Neural cell (in vitro differentiated cells): Measurements from ENCODE around the gene PER2. TPM values are rescaled to one million over a fixed set of nuclear protein-coding genes. Genes with fewer than 3 reads are reported as not detected.

Source experiments
- H2AFZ ChIP-seq: fragments of 200-600, 300-800 bp; sonication (generic), shearing (Covaris generic); 2 replicates; pipeline ENCODE4 v1.6.0; 2014; ENCODE audit warnings: low read depth, mild to moderate bottlenecking, antibody characterized with exemption, low read length, moderate library complexity
- H3F3A ChIP-seq: fragments of 200-600 bp; shearing (Covaris generic); 2 replicates; pipeline ENCODE4 v1.6.1; 2016; ENCODE audit warnings: mild to moderate bottlenecking, moderate library complexity, mixed read lengths, antibody characterized with exemption, low read length; ENCODE audit not compliant: insufficient read depth, poor library complexity, severe bottlenecking
- H3K27ac ChIP-seq: fragments of 200-600, 300-800 bp; sonication (generic), shearing (Covaris generic); 2 replicates; pipeline ENCODE4 v1.5.1; 2014; ENCODE audit warnings: mild to moderate bottlenecking, low read length, moderate library complexity
- H3K27me3 ChIP-seq: fragments of 300-800, 200-600 bp; sonication (generic), shearing (Covaris generic); 2 replicates; pipeline ENCODE4 v1.6.0; 2014; ENCODE audit warnings: mild to moderate bottlenecking, low read depth, low read length, moderate library complexity; ENCODE audit not compliant: insufficient read depth
- H3K36me3 ChIP-seq: fragments of 300-800, 200-600 bp; sonication (generic), shearing (Covaris generic); 2 replicates; pipeline ENCODE4 v1.5.1; 2014; ENCODE audit warnings: mild to moderate bottlenecking, antibody characterized with exemption, low read length, moderate library complexity; ENCODE audit not compliant: insufficient read depth
- H3K4me2 ChIP-seq: fragments of 300-800, 200-600 bp; sonication (generic), shearing (Covaris generic); 2 replicates; pipeline ENCODE4 v1.6.0; 2014; ENCODE audit warnings: mild to moderate bottlenecking, low read length
- H3K4me3 ChIP-seq: fragments of 300-800, 200-600 bp; sonication (generic), shearing (Covaris generic); 2 replicates; pipeline ENCODE4 v1.5.1; 2014; ENCODE audit warnings: mild to moderate bottlenecking, low read length, moderate library complexity
- H3K79me2 ChIP-seq: fragments of 200-600 bp; shearing (Covaris generic); replicated peaks from 2 replicates; pipeline ENCODE4 v1.6.0; 2014; ENCODE audit warnings: mild to moderate bottlenecking, low read length, moderate library complexity; ENCODE audit not compliant: insufficient read depth
- H3K9ac ChIP-seq: fragments of 300-800, 200-600 bp; sonication (generic), shearing (Covaris generic); 2 replicates; pipeline ENCODE4 v1.6.1; 2016; ENCODE audit warnings: mild to moderate bottlenecking, low read length, mixed read lengths
- H3K9me2 ChIP-seq: fragments of 200-600 bp; shearing (Covaris generic); 2 replicates; pipeline ENCODE4 v1.6.1; 2016; ENCODE audit warnings: mild to moderate bottlenecking, low read length, mixed read lengths; ENCODE audit not compliant: insufficient read depth
- H3K9me3 ChIP-seq: fragments of 200-600, 300-800 bp; sonication (generic), shearing (Covaris generic); 2 replicates; pipeline ENCODE4 v1.6.1; 2016; ENCODE audit warnings: mild to moderate bottlenecking, mixed run types, low read length, moderate library complexity, mixed read lengths
- H4K20me1 ChIP-seq: fragments of 200-600 bp; shearing (Covaris generic); 2 replicates; pipeline ENCODE4 v1.6.1; 2016; ENCODE audit warnings: mild to moderate bottlenecking, mixed run types; ENCODE audit not compliant: insufficient read depth
- CTCF ChIP-seq: fragments of 450-650 bp; IDR thresholded peaks from 2 replicates; pipeline ENCODE4 v1.5.1; 2014; ENCODE audit warnings: antibody characterized with exemption, mild to moderate bottlenecking, moderate library complexity; ENCODE audit not compliant: poor library complexity, severe bottlenecking
- EP300 ChIP-seq: fragments of 450-650 bp; conservative IDR thresholded peaks from 2 replicates; pipeline ENCODE4 v1.6.1; 2014; ENCODE audit warnings: antibody characterized with exemption, mild to moderate bottlenecking, moderate library complexity; ENCODE audit not compliant: poor library complexity, severe bottlenecking
- EZH2 ChIP-seq: fragments of 200-600, 300-800 bp; shearing (Covaris generic), sonication (generic); IDR thresholded peaks from 2 replicates; pipeline ENCODE4 v1.6.1; 2014; ENCODE audit warnings: antibody characterized with exemption, low read length, borderline replicate concordance, mild to moderate bottlenecking; ENCODE audit not compliant: insufficient read depth, poor library complexity, severe bottlenecking
- MXI1 ChIP-seq: fragments of 450-650 bp; conservative IDR thresholded peaks from 2 replicates; pipeline ENCODE4 v1.6.1; 2014; ENCODE audit warnings: antibody characterized with exemption, mild to moderate bottlenecking; ENCODE audit not compliant: poor library complexity, severe bottlenecking
- POLR2AphosphoS5 ChIP-seq: IDR thresholded peaks from 2 replicates; pipeline ENCODE4 v1.6.1; 2012
- RAD21 ChIP-seq: fragments of 450-650 bp; conservative IDR thresholded peaks from 2 replicates; pipeline ENCODE4 v1.6.1; 2014; ENCODE audit warnings: antibody characterized with exemption, mild to moderate bottlenecking, moderate library complexity
- REST ChIP-seq: IDR thresholded peaks from 2 replicates; pipeline ENCODE4 v1.6.1; 2012; ENCODE audit warnings: borderline replicate concordance
- SMC3 ChIP-seq: fragments of 450-650 bp; conservative IDR thresholded peaks from 2 replicates; pipeline ENCODE4 v1.6.1; 2014; ENCODE audit warnings: antibody characterized with exemption, mild to moderate bottlenecking, moderate library complexity; ENCODE audit not compliant: poor library complexity
- TAF1 ChIP-seq: IDR thresholded peaks from 2 replicates; pipeline ENCODE4 v1.6.1; 2012; ENCODE audit warnings: low read depth
- polyA plus RNA-seq: library from polyadenylated mRNA; depleted of rRNA; stranded (reverse); fragments of >200 nt; gene quantifications from 2 replicates; pipeline ENCODE4 v1.2.3, GENCODE V29; 2014

Gene PER2
- polyA plus RNA-seq, 1 donor from 2014 or later = 3.2 TPM

GRCh38 chr2:238264072-238264460 lies 24.3 kb downstream of the PER2 start:
- no peaks in the 10 kb centered on the region for H3K9me2 ChIP-seq
- no peak overlapping the region for H3K4me3 ChIP-seq
- no peak overlapping the region for H3K4me2 ChIP-seq
- H3K9me3 ChIP-seq = no peaks in the 10 kb centered on the region
- H3K9ac ChIP-seq = no peak overlapping the region
- H3K27ac ChIP-seq = no peak overlapping the region
- no peaks in the 10 kb centered on the region for H3F3A ChIP-seq
- TF ChIP-seq REST (no peak), EP300 (no peak), SMC3 (no peak), EZH2 (no peak), TAF1 (no peak), RAD21 (no peak), MXI1 (no peak)
- no peak overlapping the region for H2AFZ ChIP-seq
- H3K79me2 ChIP-seq = no peaks in the 10 kb centered on the region
- H3K36me3 ChIP-seq = no peaks in the 10 kb centered on the region
- H4K20me1 ChIP-seq = no peaks in the 10 kb centered on the region
- no peaks in the 10 kb centered on the region for H3K27me3 ChIP-seq

GRCh38 chr2:238263204-238264071 lies 25.0 kb downstream of the PER2 start:
- H3K36me3 ChIP-seq = no peaks in the 10 kb centered on the region
- no peak overlapping the region for H3K4me3 ChIP-seq
- TF ChIP-seq MXI1 (peak; percentile 41), TAF1 (no peak), RAD21 (peak; percentile 91), REST (no peak), CTCF (peak; percentile 89), EZH2 (no peak), SMC3 (peak; percentile 89), POLR2AphosphoS5 (no peak), EP300 (no peak)
- H4K20me1 ChIP-seq = no peaks in the 10 kb centered on the region
- no peak overlapping the region for H3K27ac ChIP-seq
- no peaks in the 10 kb centered on the region for H3K9me3 ChIP-seq
- H3K79me2 ChIP-seq = no peaks in the 10 kb centered on the region
- H3K9ac ChIP-seq = no peak overlapping the region
- H2AFZ ChIP-seq = no peak overlapping the region
- no peaks in the 10 kb centered on the region for H3K27me3 ChIP-seq
- no peaks in the 10 kb centered on the region for H3K9me2 ChIP-seq
- no peak overlapping the region for H3K4me2 ChIP-seq
- no peaks in the 10 kb centered on the region for H3F3A ChIP-seq
